Gastroesophageal sphincter (tissue), 3 donors: ENCODE results near the gene ZBTB20.

Experiments
- CTCF ChIP-seq, 4 experiments: fragments of 200-600 bp in 2 of 4; fragments of 450-650 bp in 2 of 4; sonication (generic) in 1 of 4; IDR thresholded peaks; one replicate each; pipeline ENCODE4 v1.5.1; 2017 to 2019; ENCODE audit warnings: antibody characterized with exemption in 4 of 4, mild to moderate bottlenecking in 2 of 4, moderate library complexity in 2 of 4
- POLR2A ChIP-seq, 2 donors: fragments of 450-650 bp; IDR thresholded peaks; one replicate each; pipeline ENCODE4 v1.6.1; 2017; ENCODE audit warnings: antibody characterized with exemption in 2 of 2, mild to moderate bottlenecking in 2 of 2, moderate library complexity in 1 of 2

GRCh38 chr3:114456742-114457141, 690.3 kb downstream of the ZBTB20 start:
- TF ChIP-seq POLR2A (IDR thresholded peaks at IDR 0.05): no peak
- TF ChIP-seq CTCF (IDR thresholded peaks at IDR 0.05): no peak
